Small intestine (tissue), 16 donors: ENCODE data around the gene LONRF2. TPM values are rescaled to one million over a fixed set of nuclear protein-coding genes. Genes with fewer than 3 reads are reported as not detected.
"Not testable (repeated sequence)": the region's sequence is repeated elsewhere in the genome, so short reads cannot be mapped to it uniquely, and the experiment has no call there.

Experiments
- DNase-seq, 2 donors: peaks; one replicate each; pipeline versions ENCODE4 v3.0.0 to v3.0.0-alpha.2; 2013
- FAIRE-seq: peaks from 2 replicates; lab custom pipeline; 2012; peaks lifted over from hg19 to GRCh38; lab: Jason Lieb, UNC
- H3K27ac ChIP-seq, 3 donors: one replicate each; pipeline ENCODE4 v1.5.1; 2013; ENCODE audit warnings: low read length in 2 of 3, mild to moderate bottlenecking in 2 of 3, control low read depth in 1 of 3, inconsistent platforms in 1 of 3, low read depth in 1 of 3, moderate library complexity in 1 of 3
- H3K27me3 ChIP-seq, 3 donors: one replicate each; pipeline ENCODE4 v1.6.1; 2013; ENCODE audit warnings: low read length in 3 of 3, inconsistent platforms in 1 of 3; ENCODE audit not compliant: control insufficient read depth in 3 of 3, insufficient read depth in 3 of 3
- H3K36me3 ChIP-seq, 3 donors: one replicate each; pipeline ENCODE4 v1.6.1; 2013; ENCODE audit warnings: low read length in 3 of 3, inconsistent platforms in 1 of 3, low read depth in 1 of 3, mild to moderate bottlenecking in 1 of 3, moderate library complexity in 1 of 3; ENCODE audit not compliant: control insufficient read depth in 3 of 3, insufficient read depth in 2 of 3
- H3K4me1 ChIP-seq, 3 donors: one replicate each; pipeline ENCODE4 v1.6.1; 2013; ENCODE audit warnings: low read length in 2 of 3, inconsistent platforms in 1 of 3, low read depth in 1 of 3, mild to moderate bottlenecking in 1 of 3, moderate library complexity in 1 of 3; ENCODE audit not compliant: control insufficient read depth in 3 of 3, insufficient read depth in 2 of 3
- H3K4me3 ChIP-seq, 3 donors: one replicate each; pipeline ENCODE4 v1.5.1; 2013; ENCODE audit warnings: low read length in 3 of 3, control low read depth in 1 of 3, inconsistent platforms in 1 of 3, low read depth in 1 of 3, mild to moderate bottlenecking in 1 of 3, moderate library complexity in 1 of 3
- H3K9me3 ChIP-seq, 2 donors: one replicate each; pipeline ENCODE4 v1.6.1; 2013; ENCODE audit warnings: low read depth in 1 of 2, low read length in 1 of 2; ENCODE audit not compliant: control insufficient read depth in 2 of 2, insufficient read depth in 1 of 2
- WGBS, 3 donors: extraction: QIAGEN DNeasy Blood & Tissue Kit; methylation state at CpG; one replicate each; pipeline ENCODE4 v1.1.7; 2013; 5-methylcytosine and 5-hydroxymethylcytosine counted together
- long read RNA-seq, 10 donors: transcript quantifications; one replicate each; lab custom pipeline, GENCODE V29; 2026
- polyA plus RNA-seq, 4 donors: library from polyadenylated mRNA; stranded (reverse) in 3 of 4; unstranded in 1 of 4; fragments of 200-250 nt in 3 of 4; fragments of 120-200 nt in 1 of 4; gene quantifications; one replicate each; pipeline versions ENCODE4 v1.2.1 to v1.2.3, GENCODE V29; 2013
- donor health status: healthy with polysubstance abuse.
- donor health status: control.
- donor health status: control.
- donor health status: Bipolar disorder and iron deficiency.
- donor health status: healthy.

Gene LONRF2
- polyA plus RNA-seq: 1 to 10 TPM in 1 of 4 donors, under 1 TPM in 2, not detected in 1; under 0.01 to 1.5 (median 0.43) TPM
- long read RNA-seq, donor 1: 0 reads
- long read RNA-seq, donor 2: 0 reads
- long read RNA-seq, donor 3: 0 reads
- long read RNA-seq, donor 4: 0 reads
- long read RNA-seq, donor 5: 0 reads
- long read RNA-seq, donor 6: 0 reads
- long read RNA-seq, donor 7: 0 reads
- long read RNA-seq, donor 8: 0 reads
- long read RNA-seq, donor 9: 0 reads
- long read RNA-seq, donor 10, full-length matches to known transcripts: 1 of 1 reads
- long read RNA-seq, donor 10, partial matches to known transcripts: 0 of 1 reads
- long read RNA-seq, donor 10, other reads (novel, unspliced or antisense): 0 of 1 reads

DNA sequence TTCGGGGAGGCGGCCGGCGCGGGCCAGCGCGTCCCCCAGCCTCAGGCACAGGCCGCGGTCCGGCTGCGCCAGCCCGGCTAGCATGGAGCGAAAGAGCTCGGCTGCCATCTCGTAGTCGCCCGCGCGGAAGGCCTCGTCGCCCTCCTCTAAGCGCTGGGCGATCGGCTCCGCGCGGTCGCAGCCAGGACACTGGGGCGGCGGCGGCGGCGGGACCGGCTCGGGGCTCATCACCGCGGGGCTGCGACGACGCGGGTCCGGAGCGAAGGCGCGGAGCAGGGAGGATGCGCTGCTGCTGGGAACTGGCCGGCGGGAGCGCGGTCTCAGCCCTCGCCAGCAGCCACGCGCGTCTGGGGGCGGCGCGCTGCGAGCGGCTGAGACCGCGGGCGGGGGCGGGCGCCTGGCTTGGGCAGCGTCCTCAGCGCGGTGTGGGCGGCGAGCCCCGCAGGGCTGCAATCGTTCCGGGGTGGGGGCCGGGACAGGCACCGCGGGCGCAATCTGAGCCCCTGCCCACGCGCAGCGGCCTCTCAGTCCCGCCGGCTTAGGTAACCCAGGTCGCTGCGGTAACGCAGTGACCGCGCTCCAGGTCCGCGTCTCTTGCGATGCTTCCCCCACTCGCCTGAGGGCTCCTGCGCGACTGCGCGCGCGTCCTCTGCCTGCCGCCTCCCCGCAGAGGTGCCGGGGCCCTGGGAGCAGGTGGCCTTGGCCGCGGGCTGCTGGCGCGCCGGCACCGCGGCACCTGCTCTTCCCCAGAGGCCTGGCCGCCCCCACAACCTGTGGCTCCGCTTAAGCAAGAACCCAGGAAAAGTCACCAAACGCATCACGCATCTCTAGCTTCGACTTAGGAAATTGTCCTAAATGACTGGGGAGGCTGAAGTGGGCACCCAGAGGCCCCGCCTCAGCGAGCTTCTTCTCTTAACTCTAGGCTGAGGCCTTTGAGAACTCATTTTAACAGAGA lies at the start of gene LONRF2:
Gene LONRF2 (minus strand): TSS at position 636 of the 955 bp plus-strand sequence. CDS start 408 bp downstream, at position 228.
- WGBS, 3 donors: 1 to 2% (median 2%) methylated on average over 63 to 113 of the region's 113 CpGs
- DNase-seq (peak; percentile 4 to 61), FAIRE-seq (no peak)
- H3K4me3 ChIP-seq: peak within 1 kb of the TSS in 1 of 3 donors; percentile 46
- H3K4me1 ChIP-seq: no peaks in the 10 kb centered on the region
- peak within 1 kb of the TSS in 1 of 3 donors; percentile 16 for H3K27ac ChIP-seq
- H3K27me3 ChIP-seq: peaks cover 7 to 16% (median 14%) of the 10 kb centered on the region in 3 donors
- H3K9me3 ChIP-seq: peaks cover 0 to 5% of the 10 kb centered on the region in 2 donors
- no peaks in the 10 kb centered on the region for H3K36me3 ChIP-seq

DNA sequence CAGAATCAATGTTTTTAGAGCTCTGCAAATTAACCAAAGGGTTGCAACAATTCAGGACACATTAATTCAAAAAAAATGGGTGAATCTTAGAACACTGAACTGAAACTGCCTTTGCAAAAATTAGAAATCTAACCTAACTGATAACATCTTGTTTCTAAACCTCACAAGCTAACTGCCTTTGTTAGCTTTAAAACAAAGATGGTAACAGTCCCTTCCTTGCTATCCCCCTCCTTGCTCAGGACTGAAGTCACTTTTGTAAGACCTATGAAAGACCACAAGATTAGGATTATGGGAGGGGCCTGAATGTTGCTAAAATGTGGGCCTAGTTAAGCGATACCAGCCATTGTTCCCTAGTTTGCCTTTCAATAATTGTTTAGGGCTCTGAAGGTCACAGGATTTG lies 44.9 kb upstream of the LONRF2 start:
- peaks cover 0 to 13% of the 10 kb centered on the region in 2 donors for H3K9me3 ChIP-seq
- no peak overlapping the region for H3K4me3 ChIP-seq
- H3K27me3 ChIP-seq: peaks cover 0 to 3% (median 0%) of the 10 kb centered on the region in 3 donors
- WGBS, 3 donors: 72 to 93% (median 81%) methylated on average over 1 of the region's 1 CpG
- no peak overlapping the region for H3K27ac ChIP-seq
- no peak for DNase-seq
- no peak for FAIRE-seq
- no peaks in the 10 kb centered on the region for H3K4me1 ChIP-seq
- H3K36me3 ChIP-seq: no peaks in the 10 kb centered on the region

DNA sequence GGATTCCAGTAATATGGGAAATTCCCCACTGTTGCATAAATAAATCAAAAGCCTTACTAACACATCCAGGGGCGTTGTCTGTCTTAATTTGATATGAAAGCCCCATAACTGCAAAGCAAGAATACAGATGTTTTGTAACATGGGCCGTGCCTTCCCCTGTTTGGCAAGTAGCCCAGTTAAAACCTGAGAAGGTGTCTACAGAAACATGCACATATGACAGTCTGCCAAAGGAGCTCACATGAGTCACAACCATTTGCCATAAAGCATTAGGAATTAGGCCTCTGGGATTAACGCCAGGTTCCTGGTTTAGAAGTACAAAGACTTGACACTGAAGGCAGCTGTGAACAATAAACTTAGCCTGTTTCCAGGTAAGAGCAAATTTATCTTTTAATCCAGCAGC lies 43.1 kb upstream of the LONRF2 start:
- DNase-seq (peak in 1 of 2 donors; percentile 70), FAIRE-seq (no peak)
- Histone ChIP-seq H3K4me1 (no peaks in the 10 kb centered on the region), H3K27ac (no peak overlapping the region), H3K9me3 (peaks cover 0 to 23% of the 10 kb centered on the region in 2 donors), H3K27me3 (peaks cover 0 to 3% (median 0%) of the 10 kb centered on the region in 3 donors), H3K36me3 (no peaks in the 10 kb centered on the region), H3K4me3 (no peak overlapping the region)
- 12 to 34% (median 23%) methylated on average over 3 of the region's 3 CpGs for WGBS, 3 donors

DNA sequence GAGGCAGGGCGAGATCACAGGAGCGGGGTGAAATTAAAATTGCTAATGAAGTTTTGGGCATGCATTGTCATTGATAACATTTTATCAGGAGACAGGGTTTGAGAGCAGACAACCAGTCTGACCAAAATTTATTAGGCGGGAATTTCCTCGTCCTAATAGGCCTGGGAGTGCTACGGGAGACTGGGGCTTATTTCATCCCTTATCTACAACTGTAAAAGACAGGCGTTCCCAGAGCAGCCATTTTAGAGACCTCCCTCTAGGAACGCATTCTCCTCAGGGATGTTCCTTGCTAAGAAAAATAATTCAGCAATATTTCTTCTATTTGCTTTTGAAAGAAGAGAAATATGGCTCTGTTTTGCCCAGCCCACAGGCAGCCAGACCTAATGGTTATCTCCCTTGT lies 40.0 kb upstream of the LONRF2 start:
- H3K27ac ChIP-seq, H3K36me3 ChIP-seq, H3K4me1 ChIP-seq, FAIRE-seq, H3K4me3 ChIP-seq, DNase-seq, H3K27me3 ChIP-seq: not testable (repeated sequence)
- peaks cover 0 to 18% of the 10 kb centered on the region in 2 donors for H3K9me3 ChIP-seq
- WGBS, 3 donors: 88 to 91% (median 90%) methylated on average over 7 of the region's 7 CpGs

DNA sequence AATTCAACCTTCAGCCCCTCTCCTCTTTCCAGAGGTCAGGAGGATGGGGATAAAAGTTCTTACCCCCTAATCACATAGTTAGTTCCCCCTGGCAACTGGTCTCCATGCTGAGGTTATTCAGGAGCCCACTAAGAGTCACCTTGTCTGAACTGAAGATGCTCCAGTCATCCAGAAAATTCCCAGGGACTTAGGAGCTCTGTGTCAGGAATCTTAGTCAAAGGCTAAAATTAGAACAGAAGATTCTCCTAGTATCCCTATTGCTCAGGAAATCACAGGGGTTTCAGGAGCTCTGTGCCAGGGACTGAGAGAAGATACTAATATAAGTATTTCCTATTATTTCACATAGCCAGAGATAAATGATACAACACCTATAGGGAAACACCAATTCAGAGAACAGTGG lies 37.3 kb upstream of the LONRF2 start:
- Histone ChIP-seq H3K4me1 (no peaks in the 10 kb centered on the region), H3K9me3 (peaks cover 0 to 18% of the 10 kb centered on the region in 2 donors), H3K27ac (no peak overlapping the region), H3K27me3 (peaks cover 0 to 4% (median 0%) of the 10 kb centered on the region in 3 donors), H3K4me3 (no peak overlapping the region), H3K36me3 (no peaks in the 10 kb centered on the region)
- FAIRE-seq (no peak), DNase-seq (no peak)

DNA sequence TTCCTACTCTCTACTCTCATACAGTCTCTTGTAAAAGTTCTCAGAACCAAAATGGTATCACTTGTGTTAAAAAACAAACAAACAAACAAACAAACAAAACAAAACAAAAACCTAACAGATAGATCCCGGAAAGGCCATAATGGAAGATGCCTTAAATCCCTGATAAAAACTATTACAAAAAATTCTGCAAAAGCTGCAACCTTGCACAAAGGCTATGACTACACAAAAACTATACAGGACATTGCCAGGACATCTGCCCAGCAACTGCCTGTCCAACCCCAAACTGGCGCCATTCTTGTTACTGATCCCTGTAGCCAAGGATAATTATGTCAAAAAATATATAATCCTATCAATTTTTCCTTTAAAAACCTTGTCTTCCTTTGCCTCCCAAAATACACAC lies 36.3 kb upstream of the LONRF2 start:
- no peak for DNase-seq
- WGBS, 3 donors: 92% methylated on average over 2 of the region's 2 CpGs
- Histone ChIP-seq H3K36me3 (no peaks in the 10 kb centered on the region), H3K27ac (no peak overlapping the region), H3K4me3 (no peak overlapping the region), H3K4me1 (no peaks in the 10 kb centered on the region), H3K27me3 (peaks cover 0 to 4% (median 0%) of the 10 kb centered on the region in 3 donors), H3K9me3 (peaks cover 0 to 18% of the 10 kb centered on the region in 2 donors)
- FAIRE-seq: no peak

DNA sequence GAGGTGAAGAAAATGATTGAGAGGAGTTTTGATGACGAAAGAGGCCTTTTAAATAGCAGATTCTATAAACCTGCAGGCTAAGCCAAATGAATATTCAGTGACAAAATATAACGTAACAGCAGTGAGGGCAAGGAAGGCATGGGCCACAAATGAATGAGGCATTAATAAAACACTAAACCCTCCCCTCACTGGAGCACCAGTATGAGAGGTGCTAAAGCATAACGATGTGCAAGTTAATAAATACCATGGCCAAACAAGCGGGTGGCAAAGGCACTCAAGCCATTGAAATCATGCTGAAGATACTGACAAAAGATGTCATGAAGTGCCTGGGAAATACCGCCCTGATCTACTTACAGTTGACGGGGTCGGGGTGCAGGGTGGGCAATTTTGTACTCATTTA lies 30.2 kb upstream of the LONRF2 start:
- H3K36me3 ChIP-seq: no peaks in the 10 kb centered on the region
- no peaks in the 10 kb centered on the region for H3K4me1 ChIP-seq
- H3K9me3 ChIP-seq: no peaks in the 10 kb centered on the region
- no peak overlapping the region for H3K4me3 ChIP-seq
- no peak overlapping the region for H3K27ac ChIP-seq
- FAIRE-seq (no peak), DNase-seq (no peak)
- WGBS, 3 donors: 74 to 82% (median 76%) methylated on average over 7 of the region's 7 CpGs
- peaks cover 0 to 4% (median 0%) of the 10 kb centered on the region in 3 donors for H3K27me3 ChIP-seq

DNA sequence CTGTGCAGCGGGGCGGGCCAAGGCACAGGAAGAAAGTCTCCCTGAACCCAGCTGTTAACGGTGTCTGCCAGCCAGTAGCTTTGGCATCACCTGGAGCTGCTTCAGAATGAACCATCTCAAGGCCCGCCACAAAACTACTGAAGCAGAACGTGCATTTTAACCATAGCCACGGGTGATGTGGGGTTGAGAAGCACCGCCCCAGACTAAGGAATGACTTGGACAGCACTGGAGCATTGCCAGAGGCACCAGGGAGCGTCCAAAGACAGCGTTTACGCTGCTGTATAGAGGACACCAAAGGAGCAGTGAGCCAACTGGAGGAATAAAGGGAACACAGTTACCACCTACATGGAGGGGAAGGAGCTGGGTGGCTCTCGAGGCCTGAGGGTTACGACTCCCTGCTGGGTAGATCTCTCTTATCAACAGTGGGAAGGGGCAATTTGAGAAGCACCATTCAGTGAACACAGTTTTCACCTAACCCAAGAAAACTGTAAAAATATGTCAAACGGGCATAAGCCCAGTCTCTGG lies 28.4 kb upstream of the LONRF2 start:
- Histone ChIP-seq H3K27ac (no peak overlapping the region), H3K36me3 (no peaks in the 10 kb centered on the region), H3K4me3 (no peak overlapping the region), H3K4me1 (no peaks in the 10 kb centered on the region), H3K9me3 (no peaks in the 10 kb centered on the region), H3K27me3 (peaks cover 0 to 2% (median 0%) of the 10 kb centered on the region in 3 donors)
- FAIRE-seq: no peak
- no peak for DNase-seq
- WGBS, 3 donors: 72 to 77% (median 74%) methylated on average over 13 of the region's 13 CpGs
